SK-N-SH (cell line): ENCODE results near the gene MAP3K4.

Experiments used
- CTCF ChIP-seq: fragments of 200-600 bp; sonication (generic); IDR thresholded peaks from 2 replicates; pipeline ENCODE4 v1.6.1; 2017; ENCODE audit warnings: antibody characterized with exemption, mild to moderate bottlenecking, moderate library complexity
- POLR2AphosphoS5 ChIP-seq: IDR thresholded peaks from 2 replicates; pipeline ENCODE4 v1.6.1; 2012; ENCODE audit warnings: low read depth, low read length

GRCh38 chr6:160959726-160960435, 31.7 kb upstream of the MAP3K4 start:
- TF ChIP-seq CTCF (no peak), POLR2AphosphoS5 (no peak)
